ENCODE results near the gene NIPSNAP2.
"Not testable (repeated sequence)": the region's sequence is repeated elsewhere in the genome, so short reads cannot be mapped to it uniquely, and the experiment has no call there.

The NIPSNAP2 gene

GRCh38 chr7:55992346-55992745 is 28.0 kb downstream of the NIPSNAP2 start:
- peaks cover 11% of the 10 kb centered on the region for H3K36me3 ChIP-seq
- H3K9me3 ChIP-seq: no peaks in the 10 kb centered on the region
- no peaks in the 10 kb centered on the region for H3K27me3 ChIP-seq
- TF ChIP-seq CTCF (IDR thresholded peaks at IDR 0.05; ENCODE audit: low read depth, low read length): no peak
- no peak overlapping the region for H3K4me3 ChIP-seq (ENCODE audit: low read depth, low read length)
- DNase-seq: no peak
- no peaks in the 10 kb centered on the region for H3K4me1 ChIP-seq

- TF ChIP-seq CTCF (IDR thresholded peaks at IDR 0.05; ENCODE audit: low read depth, low read length): no peak
- H3K4me1 ChIP-seq: no peaks in the 10 kb centered on the region
- DNase-seq: no peak
- no peak overlapping the region for H3K4me3 ChIP-seq (ENCODE audit: low read depth, low read length)
- H3K9me3 ChIP-seq: no peaks in the 10 kb centered on the region
- no peaks in the 10 kb centered on the region for H3K27me3 ChIP-seq
- H3K36me3 ChIP-seq: peaks cover 18% of the 10 kb centered on the region
Measured at GRCh38 chr7:55996856-55997500, 32.6 kb downstream of the NIPSNAP2 start.

DNA sequence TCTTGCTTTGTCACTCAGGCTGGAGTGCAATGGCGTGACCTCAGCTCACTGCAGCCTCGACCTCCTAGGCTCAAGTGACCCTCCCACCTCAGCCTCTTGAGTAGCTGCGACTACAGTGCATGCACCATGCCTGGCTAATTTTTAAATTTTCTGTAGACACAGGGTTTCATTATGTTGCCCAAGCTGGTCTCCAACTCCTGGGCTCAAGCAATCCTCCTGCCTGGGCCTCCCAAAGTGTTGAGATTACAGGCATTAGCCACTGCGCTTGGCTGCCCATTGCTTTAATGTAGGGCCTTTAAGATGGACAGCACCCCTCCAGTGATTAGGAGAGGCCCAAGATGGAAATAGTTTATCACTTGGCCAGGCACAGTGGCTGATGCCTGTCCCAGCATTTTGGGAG is 39.4 kb downstream of the NIPSNAP2 start:
- no peaks in the 10 kb centered on the region for H3K4me1 ChIP-seq
- no peaks in the 10 kb centered on the region for H3K27me3 ChIP-seq
- TF ChIP-seq CTCF (IDR thresholded peaks at IDR 0.05; ENCODE audit: low read depth, low read length): no peak
- 0 out of 2 replicates have a peak, but pooled peaks cover 3% of the 10 kb centered on the region for H3K36me3 ChIP-seq
- no peaks in the 10 kb centered on the region for H3K9me3 ChIP-seq
- H3K4me3 ChIP-seq (ENCODE audit: low read depth, low read length): no peak overlapping the region
- no peak for DNase-seq

DNA sequence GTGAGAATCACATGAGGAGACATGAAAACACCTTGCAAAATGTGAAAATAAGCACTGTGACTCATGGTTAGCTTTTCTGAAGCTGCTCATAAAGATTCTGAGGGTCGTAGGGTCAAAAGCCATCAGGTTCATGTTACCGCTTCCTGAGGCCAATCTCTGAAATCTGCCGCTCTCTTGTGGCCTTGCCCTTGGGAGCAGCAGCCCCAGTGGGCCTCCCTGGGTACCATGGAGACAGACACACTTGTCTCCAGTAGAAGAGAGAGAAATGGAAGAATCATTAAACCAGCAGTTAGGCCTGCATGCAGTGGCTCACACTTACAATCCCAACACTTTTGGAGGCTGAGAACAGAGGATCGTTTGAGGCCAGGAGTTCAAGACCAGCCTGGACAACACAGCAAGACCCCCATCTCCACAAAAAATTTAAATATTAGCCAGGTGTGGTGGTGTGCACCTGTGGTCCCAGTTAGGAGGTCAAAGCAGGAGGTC is 42.8 kb downstream of the NIPSNAP2 start:
- Histone ChIP-seq H3K36me3 (peaks cover 4% of the 10 kb centered on the region; the same call in 1 of the 2 replicates), H3K27me3 (no peaks in the 10 kb centered on the region), H3K9me3 (no peaks in the 10 kb centered on the region), H3K4me3 (ENCODE audit: low read depth, low read length) (no peak overlapping the region), H3K4me1 (no peaks in the 10 kb centered on the region)
- DNase-seq: no peak
- no peak for TF ChIP-seq CTCF (IDR thresholded peaks at IDR 0.05; ENCODE audit: low read depth, low read length)

GRCh38 chr7:56007891-56008290 is 43.5 kb downstream of the NIPSNAP2 start:
- Histone ChIP-seq H3K36me3 (peaks cover 4% of the 10 kb centered on the region; the same call in 1 of the 2 replicates), H3K9me3 (no peaks in the 10 kb centered on the region), H3K4me1 (no peaks in the 10 kb centered on the region), H3K4me3 (ENCODE audit: low read depth, low read length) (no peak overlapping the region), H3K27me3 (no peaks in the 10 kb centered on the region)
- no peak for TF ChIP-seq CTCF (IDR thresholded peaks at IDR 0.05; ENCODE audit: low read depth, low read length)
- DNase-seq: no peak

- no peak for TF ChIP-seq CTCF (IDR thresholded peaks at IDR 0.05; ENCODE audit: low read depth, low read length)
- no peak for DNase-seq
- Histone ChIP-seq H3K4me1 (no peaks in the 10 kb centered on the region), H3K36me3 (peaks cover 14% of the 10 kb centered on the region), H3K9me3 (no peaks in the 10 kb centered on the region), H3K4me3 (ENCODE audit: low read depth, low read length) (no peak overlapping the region), H3K27me3 (no peaks in the 10 kb centered on the region)
Measured at GRCh38 chr7:56009695-56010094, 45.3 kb downstream of the NIPSNAP2 start.

DNA sequence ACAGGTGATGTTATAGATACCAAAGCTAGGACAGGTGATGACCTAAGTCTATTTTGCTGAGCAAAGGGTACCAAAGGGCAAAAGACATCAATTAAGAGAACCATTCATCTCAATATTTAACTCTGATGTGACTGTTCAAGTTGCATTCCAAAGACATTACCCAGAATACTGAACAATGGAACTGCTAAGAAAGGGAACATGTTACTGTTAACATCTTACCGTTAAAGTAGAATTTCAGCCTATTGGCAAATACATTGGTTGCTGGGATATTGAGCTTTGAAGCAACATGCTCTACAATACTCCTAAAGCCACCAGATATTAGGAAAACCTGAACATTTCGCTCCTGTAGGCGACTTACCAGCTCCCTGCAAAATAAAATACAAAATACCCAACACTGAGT is 52.6 kb downstream of the NIPSNAP2 start:
- H3K4me3 ChIP-seq (ENCODE audit: low read depth, low read length); DNase-seq; H3K9me3 ChIP-seq; H3K27me3 ChIP-seq; H3K4me1 ChIP-seq: not testable (repeated sequence)
- H3K36me3 ChIP-seq: peaks cover 18% of the 10 kb centered on the region
